NCI-H446 (cell line): ENCODE results near the gene KLK13.
A peak's percentile ranks its signal among the peaks of the same experiment; 100 is the strongest.

Experiments used
- DNase-seq, 2 experiments: peaks; one replicate each; lab custom pipeline; 2025; lab: John Stamatoyannopoulos, UW

KLK13 gene

DNA sequence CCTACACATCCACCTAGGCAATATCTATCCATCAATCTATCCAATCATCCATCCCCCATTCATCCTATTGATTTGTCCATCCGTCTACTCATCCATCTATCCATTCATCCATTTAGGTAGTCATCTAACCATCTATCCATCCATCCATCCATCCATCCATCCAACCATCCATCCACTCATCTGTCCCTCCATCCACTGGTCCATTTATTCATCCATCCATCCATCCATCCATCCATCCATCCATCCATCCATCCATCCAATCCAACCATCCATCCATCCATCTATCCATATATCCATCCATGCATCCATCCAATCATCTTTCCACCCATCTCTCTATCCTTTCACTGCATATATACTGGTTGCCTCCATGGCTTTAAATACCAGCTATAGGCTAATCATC is 3.9 kb downstream of the KLK13 start:
- DNase-seq, result no peak

DNA sequence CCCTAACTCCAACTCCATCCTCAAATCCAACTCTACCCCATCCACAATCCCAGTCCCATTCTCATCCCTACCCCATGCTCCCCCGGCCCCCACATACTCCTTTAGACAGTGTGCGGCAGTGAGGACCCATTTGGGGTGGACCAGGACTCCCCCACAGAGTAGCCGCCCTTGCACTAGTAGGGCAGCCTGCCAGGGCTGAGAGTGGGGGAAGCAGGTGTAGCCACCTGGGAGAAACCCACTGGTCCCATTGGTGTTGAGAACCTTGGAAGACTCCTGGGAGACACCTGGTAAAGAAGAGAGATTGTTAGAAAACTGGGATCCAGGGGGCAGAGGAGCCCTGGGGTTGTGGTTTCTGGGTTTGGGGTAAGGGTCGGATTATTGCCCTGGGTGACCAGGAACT is 4.6 kb downstream of the KLK13 start:
- DNase-seq, result no peak

DNA sequence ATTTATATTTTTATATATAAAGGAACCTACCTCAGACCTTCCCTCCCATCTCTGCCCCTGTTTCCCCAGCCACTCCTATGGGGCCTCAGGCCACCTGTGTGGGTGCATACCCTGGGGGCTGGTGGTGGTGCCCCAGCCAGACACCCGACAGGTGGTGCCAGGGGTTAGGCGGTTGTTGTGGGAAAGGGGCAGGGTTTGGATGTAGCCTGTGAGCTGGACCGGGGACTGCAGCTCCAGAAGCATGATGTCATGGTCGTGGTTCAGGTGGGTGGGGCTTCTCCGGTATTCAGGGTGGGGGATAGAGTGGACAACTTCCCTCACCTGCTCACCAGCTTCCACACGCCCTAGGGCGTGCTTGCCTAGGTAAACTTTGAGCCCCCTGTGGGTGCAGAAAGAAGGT is 5.2 kb downstream of the KLK13 start:
- DNase-seq, result no peak

DNA sequence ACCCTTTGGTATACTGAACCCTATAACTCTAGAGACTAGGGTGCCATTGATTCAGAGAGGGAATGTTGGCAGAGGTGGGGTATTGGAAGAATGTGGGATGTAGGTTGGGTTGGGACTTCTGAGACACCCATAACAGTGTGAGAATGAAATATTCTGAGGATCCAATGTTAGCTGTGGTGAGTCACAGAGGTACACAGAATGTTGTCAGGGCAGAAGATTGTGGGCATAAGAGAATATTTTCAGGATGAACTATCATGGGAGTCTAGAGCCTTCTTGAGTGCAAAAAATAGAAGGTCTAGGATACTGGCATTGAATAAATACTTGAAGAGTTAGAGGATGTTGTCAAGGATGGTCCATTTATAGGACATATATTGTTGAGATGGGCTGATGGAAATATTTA is 9.0 kb downstream of the KLK13 start:
- DNase-seq, result no peak

DNA sequence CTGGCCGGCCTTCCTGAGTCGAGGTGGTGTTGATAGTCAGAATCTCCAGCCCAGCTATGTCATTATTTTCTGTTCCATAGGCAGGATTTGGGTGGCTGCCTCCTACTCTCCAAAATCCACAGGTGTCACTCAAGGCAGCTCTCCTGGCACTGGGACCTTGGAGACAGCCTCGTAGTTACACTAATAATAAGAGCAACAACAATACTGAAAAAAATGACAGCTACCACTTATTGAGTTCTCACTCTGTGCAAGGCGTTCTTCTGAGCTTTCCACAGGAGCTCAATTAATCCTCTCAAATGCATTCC is 17.9 kb downstream of the KLK13 start:
- DNase-seq, result no peak

DNA sequence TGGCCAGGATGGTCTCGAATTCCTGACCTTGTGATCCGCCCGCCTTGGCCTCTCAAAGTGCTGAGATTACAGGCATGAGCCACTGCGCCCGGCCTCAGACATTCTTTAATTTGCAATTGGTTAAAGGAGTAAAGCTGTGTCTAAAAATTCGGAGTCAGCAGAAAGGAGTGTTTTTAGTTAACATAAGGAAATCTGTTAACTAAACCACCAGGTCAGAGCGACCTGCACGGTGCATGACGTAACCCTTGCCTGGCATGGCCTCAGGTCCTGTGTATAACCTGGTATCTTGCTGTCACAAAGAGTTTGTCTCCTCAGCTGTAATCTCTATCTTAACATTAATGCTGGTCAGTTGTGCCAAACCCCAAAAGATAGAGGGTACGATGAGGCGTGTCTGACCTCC is 20.6 kb downstream of the KLK13 start:
- no peak for DNase-seq

DNA sequence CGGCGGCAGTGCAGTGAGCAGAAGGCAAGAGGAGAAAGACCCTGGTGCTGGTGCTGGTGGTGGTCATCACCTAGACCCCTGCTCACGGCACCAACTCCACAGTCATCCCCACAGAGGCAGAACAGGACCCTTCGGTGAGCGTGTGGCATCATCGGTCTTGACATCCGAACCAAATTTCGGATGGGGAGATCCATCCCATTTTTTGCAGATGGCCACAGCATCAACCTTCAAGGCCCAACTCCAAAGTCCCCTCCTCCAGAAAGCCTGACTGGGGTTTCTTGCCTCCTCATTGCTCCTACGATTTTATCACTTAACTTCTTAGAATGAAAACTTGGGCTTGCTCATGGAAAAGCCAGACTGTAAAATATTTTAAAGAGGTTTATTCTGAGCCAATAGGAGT is 21.4 kb downstream of the KLK13 start:
- DNase-seq, result no peak

DNA sequence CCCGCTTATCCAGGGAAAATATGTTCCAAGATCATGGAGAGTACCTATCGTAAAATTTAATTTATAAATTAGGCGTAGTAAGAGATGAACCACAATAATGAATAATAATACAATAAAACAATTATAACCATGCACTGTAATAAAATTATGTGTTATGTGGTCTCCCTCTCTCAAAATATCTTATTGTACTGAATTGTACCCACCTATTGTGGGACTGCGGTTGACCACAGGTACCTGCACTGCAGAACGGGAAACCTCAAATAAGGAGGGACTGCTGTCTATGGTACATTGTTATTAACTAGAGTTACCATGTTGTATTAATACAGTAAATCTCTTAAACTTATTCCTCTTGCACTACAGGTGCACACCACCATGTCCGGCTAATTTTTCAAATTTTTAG is 24.7 kb downstream of the KLK13 start:
- no peak for DNase-seq

DNA sequence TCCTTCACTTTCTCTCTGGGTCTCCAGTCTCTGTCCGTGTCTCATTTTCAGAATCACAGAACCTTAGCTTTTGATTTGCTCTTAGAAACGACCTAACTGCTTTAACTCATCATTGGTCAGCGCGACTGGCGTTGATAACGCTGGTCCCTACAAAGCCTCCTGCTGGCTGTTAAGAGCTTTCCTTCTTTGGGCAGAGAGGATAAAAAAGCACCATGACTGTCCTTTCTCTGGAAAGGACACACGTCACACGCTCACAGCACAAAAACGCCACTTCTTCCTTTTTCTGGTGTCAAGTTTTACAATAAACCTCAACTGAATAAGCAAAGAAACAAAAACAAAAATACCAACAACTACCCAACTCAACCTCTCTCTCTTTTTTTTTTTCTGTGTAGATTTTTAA is 28.4 kb downstream of the KLK13 start:
- DNase-seq, result no peak

DNA sequence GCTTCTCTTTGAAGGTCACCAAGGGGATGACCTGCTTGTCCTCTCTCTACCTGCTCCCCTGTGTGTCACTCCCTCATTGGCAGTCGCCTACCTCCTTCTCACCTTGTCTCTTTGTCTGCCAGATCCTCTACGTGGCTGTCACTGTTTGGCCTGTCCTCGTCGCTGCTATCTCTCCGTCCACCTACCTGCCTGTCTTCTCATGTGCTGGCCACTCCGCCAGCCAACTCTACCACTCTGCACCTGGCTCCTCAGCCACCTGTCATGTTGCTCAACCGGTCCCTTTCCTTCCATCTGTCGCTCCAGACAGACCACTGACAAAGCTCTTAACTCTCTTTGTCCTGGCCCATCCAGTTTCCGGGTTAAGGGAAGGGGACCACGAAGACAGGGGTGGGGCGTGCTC is 30.2 kb downstream of the KLK13 start, which contains the start of gene KLK12:
TSS of gene KLK12 (minus strand) at position 299 of the 400 bp plus-strand sequence. CDS start 381 bp downstream, outside the sequence.
- DNase-seq, result no peak

DNA sequence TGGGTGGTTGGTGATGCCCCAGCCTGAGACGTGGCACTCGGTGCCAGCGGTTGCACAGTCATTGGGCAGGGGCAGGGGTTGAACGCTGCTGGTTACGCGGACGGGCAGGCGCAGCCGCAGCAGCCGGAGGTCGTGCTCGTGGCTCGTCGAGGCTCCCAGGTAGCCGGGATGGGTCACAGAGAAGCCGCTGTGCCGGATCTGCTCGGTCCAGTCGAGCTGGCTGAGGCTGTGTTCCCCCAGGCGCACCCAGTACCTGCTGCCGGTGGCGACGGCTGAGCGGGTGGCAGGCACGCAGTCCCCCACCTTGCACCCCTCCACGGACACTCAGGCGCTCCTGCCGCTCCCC is 33.0 kb downstream of the KLK13 start:
- DNase-seq, result no peak

DNA sequence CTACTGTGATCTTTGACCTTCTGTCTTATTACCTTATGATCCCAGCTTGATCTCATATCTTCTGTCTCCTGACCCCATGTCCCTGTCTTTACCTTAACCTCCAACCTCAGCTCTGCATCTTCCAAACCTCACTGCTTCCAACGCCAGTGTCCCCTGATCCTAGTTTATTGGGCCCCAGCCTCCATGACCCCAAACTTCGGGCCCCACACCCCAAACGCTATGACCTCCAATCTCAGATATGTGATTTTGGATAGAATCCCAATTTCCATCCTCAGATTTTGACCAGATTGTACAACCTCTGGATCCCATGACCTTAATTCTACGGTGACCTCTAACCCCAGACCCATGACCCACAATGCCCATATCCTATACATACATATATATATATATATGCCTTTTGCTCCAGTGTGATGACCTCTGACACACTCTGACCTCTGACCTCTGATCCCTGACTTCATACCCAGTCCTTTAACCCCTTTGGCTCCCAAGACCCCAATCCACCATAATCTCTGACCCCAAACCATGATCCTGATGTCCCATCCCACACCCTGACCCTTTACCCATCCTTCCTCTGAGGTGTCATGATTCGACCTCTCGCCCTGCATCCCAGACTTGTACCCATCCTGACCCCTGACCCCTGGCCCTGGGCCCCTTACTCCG is 33.5 kb downstream of the KLK13 start:
- DNase-seq, result no peak

DNA sequence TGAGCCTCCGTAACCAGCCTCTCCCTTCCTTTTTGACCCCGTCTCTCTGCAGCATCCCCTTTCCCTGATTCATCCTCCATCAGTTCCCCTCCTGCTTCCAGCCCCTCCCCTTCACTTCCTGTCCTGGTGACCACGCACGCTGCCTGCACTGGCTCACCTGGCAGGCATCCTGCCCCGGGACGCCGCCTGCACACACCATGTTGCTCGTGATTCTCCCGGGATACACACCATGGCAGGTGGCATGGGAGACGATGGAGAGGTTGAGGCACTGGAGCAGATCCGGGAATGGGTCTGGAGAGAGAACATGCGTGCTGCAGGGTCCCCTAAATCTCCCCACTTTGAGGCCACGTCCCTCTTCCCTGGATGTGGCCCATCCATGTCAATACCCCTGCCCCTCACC is 34.3 kb downstream of the KLK13 start:
- DNase-seq, result no peak

DNA sequence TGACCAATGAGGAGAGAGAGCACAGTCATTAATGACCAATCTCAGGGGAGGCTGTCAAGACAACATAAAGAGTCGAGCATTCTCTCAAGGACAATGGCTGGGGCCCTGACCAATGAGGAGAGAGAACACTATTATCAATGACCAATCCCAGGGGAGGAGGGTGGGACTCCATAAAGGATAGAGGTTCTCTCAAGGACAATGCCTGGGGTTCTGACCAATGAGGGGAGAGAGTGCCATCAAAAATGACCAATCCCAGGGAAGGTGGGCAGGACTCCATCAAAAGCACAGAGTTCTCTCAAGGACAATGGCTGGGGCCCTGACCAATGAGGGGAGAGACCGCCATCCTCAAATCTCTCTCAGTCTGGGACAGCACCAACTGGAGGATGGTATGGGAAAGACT is 35.2 kb downstream of the KLK13 start:
- DNase-seq, result no peak

DNA sequence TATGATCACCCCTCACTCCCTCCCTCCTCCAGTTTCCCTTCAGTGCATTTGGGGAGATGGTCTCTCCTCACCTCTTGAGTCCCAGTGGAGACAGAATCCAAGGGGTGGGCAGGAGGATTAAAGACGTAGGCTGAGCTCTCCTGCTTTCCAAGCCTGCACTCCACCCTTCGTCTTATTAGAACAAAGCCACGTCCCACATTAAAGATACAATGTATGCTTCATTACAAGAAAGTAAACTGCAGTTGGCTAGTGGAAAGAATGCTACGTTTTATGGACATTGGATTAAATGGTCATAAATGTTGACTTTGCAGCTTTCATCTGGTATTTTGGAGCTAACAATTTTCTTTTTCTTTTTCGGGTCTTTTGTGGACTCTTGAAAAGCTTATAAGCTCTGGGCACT is 37.0 kb downstream of the KLK13 start:
- no peak for DNase-seq

DNA sequence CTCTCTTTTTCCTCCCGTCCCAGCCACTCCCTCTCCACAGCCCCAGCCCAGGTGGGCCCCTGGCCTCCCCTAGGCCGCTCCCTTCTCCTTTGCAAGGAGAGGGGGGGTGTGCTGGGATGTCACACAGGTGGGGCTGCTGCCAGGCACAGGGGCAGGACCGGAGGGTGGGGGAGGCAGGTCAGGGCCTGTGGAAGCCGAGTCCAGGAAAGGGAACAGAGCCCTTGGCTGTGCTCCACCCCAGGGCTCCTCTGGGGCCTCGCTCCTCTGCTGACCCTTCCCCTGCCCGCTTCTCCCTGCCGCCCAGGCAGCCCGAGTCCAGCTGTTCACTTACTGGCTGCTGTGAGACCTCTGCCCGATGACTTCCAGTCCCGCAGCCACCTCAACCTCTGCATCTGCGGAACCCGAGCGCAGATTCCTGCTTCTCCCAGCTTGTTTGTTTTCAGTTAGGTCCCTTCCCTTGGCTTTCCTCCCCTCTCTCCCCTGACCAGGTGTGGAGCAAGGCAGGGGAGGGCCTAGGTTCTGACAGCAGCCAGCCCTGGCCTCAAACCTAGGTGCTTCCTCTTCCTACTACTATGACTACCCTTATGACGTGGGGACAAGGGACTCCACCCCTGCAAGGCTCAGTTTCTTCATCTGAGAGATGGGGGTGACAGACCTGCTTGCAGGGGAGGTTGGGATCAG is 37.6 kb downstream of the KLK13 start:
- no peak for DNase-seq

DNA sequence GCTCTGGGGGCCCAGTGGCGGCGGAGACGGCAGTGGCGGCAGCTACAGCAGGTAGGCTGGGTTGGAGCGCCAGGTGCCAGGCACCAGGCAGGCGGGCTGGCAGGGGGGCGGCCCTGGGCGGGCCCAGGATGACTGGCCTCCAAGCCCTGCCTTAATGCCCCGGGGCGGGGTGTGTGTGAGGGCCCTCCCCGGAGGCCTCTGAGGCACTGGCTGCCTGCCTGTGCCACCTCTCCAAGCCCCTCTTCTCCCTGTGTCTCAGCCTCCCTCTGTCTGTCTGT is 38.4 kb downstream of the KLK13 start, which contains the start of gene KLK11:
TSS of gene KLK11 (minus strand) at position 63 of the 278 bp plus-strand sequence. CDS start 985 bp downstream, outside the sequence.
- no peak for DNase-seq

DNA sequence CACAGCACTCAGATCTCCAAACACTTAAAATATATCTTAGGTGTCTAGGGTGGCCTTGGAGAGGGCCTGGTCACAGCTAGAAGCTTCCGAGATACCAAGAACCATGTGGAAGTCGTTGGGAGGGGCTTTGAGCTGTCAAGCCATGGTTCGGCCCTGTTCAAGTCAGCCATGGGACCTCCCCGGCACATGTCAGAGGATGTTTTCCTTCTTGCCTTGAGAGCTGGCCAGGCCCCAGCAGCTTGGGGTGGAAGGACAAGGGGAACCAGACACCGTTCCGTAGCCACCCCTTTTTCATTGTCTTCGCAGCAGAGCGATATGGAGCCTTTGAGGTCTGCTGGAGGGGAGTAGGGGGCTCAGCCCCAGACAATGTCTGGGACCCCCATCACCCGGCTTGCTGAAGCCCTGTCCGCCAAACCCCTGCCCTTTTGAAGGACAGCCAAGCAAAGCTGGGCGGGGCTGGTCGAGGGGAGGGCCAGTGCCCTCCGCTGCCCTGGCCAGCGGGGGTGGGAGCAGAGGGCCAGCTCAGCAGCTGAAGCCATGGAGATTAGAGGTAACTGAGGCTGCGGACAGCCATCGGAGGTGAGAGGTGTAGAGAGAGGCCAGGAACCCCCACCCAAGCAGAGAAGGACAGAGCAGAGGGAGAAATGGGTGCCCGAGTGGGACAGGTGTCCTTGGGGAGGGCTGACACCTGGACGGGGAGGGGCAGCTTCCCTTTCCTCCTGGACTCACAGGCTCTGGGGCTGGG is 38.9 kb downstream of the KLK13 start:
- DNase-seq, result no peak

DNA sequence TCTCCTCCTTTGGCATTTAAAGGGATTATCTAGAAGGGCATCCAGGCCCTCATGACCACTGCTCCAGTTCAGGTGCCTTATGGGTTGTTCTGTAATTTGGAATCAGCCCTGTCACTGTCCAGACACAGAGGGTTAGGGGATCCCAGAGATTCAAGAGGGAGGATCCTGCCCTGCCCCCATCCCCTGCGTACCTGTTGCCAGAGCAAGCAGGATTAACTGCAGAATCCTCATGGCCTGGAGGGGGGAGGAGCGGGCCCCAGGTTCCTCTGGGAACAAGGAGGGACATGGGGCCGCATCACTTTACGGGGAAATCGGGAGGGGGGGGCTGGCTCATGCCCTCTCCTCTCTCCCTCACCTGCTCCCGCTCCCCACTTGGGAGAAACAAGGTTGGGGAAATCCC is 39.5 kb downstream of the KLK13 start:
- no peak for DNase-seq

DNA sequence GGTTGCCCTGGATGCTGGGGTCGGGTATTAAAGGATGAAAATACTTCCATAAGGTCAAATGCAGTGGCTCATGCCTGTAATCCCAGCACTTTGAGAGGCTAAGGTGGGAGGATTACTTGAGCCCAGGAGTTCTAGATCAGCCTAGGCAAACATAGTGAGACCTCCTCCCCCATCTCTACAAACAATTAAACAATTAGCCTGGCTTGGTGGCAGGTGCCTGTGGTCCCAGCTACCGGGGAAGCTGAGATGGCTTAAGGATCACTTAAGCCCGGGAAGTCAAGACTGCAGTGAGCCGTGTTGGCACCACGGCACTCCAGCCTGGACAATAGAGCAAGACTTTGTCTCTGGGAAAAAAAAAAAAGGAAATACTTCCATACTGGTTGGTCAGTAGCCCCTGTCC is 40.0 kb downstream of the KLK13 start:
- DNase-seq, result no peak

DNA sequence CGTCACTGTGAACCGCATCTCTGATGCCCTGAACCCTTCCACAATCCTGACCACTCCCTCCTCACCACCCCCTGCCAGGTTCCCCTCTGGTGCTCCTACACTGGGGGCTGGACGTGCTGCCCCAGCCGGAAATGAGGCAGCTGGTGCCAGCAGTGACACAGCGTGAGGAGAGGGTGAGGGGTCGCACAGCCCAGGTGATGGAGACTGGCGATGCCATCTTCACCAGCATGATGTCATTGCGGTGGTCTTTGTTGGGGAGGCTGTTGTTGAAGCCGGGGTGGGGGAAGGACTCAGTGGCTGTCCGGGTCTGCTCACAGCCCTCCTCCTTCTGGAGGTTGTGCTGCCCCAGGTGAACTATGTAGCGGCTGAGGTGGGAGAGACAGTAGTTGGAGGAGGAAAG is 40.9 kb downstream of the KLK13 start:
- DNase-seq, result no peak

DNA sequence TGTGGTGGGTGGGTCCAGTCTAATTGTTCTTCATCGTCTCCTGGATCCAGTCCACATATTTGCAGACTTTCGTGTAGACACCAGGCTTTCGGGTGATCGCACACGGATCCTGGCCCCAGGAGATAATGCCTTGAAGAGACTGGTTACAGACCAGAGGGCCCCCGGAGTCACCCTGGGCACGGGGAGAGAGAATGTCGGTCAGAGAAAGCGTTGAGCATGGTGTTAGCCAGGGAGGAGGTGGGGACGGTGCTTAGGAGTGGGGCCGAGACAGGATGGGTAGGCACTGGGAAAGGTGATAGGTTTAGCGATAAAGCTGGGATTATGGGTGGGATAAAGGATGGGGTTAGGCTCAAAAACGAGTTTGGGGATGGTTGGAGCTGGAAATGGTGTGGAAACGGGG is 42.4 kb downstream of the KLK13 start:
- no peak for DNase-seq

DNA sequence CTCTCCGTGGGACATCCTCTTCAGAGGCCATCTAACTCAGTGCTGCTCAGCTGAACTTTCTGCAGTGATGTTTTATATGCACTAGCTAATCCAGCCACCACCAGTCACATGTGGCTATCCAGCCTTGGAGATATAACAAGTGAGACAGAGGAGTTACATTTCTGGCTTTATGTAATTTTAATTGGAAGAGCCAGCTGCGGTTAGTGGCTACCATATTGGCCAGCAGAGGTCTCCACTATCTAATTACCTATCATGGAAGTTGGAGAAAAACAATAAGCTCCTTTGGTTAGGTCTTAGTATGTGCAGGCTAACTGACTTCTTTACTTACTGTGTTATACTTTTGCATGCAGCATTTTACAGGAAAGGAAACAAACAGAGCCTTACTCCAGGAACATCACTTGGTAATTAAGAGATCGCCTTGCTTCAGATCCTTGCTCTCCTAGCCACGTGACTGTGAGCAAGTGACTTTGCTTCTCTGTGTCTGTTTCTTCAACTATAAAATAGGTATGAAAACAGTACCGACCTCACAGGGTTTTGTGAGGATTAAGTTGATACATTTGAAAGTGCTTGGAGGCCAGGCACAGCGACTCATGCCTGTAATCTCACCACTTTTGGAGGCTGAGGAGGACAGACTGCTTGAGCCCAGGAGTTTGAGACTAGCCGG is 43.8 kb downstream of the KLK13 start:
- DNase-seq, result peak in 1 of 2 experiments; percentile 39
